CD4-positive, alpha-beta T cell (primary cell): ENCODE data around the gene PTPRN2. TPM values are rescaled to one million over a fixed set of nuclear protein-coding genes. Genes with fewer than 3 reads are reported as not detected.

Experiments used
- ATAC-seq: fragments of 200-7000 bp; cut with Tn5 transposase; one replicate; pipeline ENCODE4 v1.10.0; 2022; ENCODE audit warnings: mild to moderate bottlenecking; ENCODE audit not compliant: poor library complexity
- CTCF ChIA-PET: fragments of 350-600 bp; sonication (Branson Sonifier 250); formaldehyde crosslinking; loops from one replicate; lab custom pipeline; 2021; ENCODE audit warnings: antibody characterized with exemption, inconsistent platforms; lab: Charles Lee
- POLR2A ChIA-PET: fragments of 350-600 bp; sonication (Branson Sonifier 250); formaldehyde crosslinking; loops from one replicate; lab custom pipeline; 2021; ENCODE audit warnings: antibody characterized with exemption, inconsistent platforms; lab: Charles Lee
- DNase-seq, 14 experiments: peaks; one replicate each; pipeline ENCODE4 v3.0.0-alpha.2; 2013 to 2020; ENCODE audit warnings: mixed read lengths in 2 of 14
- H3K27ac ChIP-seq, 2 donors: one replicate each; pipeline versions ENCODE4 v1.5.1 to v1.7.0; 2013; ENCODE audit warnings: low read length in 2 of 2, low read depth in 1 of 2, mild to moderate bottlenecking in 1 of 2
- H3K27me3 ChIP-seq, 2 experiments: 1 replicate in 1 of 2; 2 replicates in 1 of 2; pipeline versions ENCODE4 v1.6.1 to v1.7.0; 2013; ENCODE audit warnings: low read length in 2 of 2, control low read depth in 1 of 2, mild to moderate bottlenecking in 1 of 2, moderate library complexity in 1 of 2; ENCODE audit not compliant: insufficient read depth in 2 of 2, control insufficient read depth in 1 of 2
- H3K36me3 ChIP-seq: one replicate; pipeline ENCODE4 v1.6.1; 2013; ENCODE audit warnings: low read length, control low read depth; ENCODE audit not compliant: insufficient read depth
- H3K4me1 ChIP-seq: one replicate; pipeline ENCODE4 v1.6.1; 2013; ENCODE audit warnings: low read length, control low read depth; ENCODE audit not compliant: insufficient read depth
- H3K4me3 ChIP-seq: one replicate; pipeline ENCODE4 v1.5.1; 2013; ENCODE audit warnings: mild to moderate bottlenecking, low read length, moderate library complexity
- H3K9me3 ChIP-seq, 2 experiments: 1 replicate in 1 of 2; 2 replicates in 1 of 2; pipeline versions ENCODE4 v1.6.1 to v1.7.0; 2013; ENCODE audit warnings: low read length in 2 of 2, mild to moderate bottlenecking in 2 of 2, control low read depth in 1 of 2, moderate library complexity in 1 of 2; ENCODE audit not compliant: control insufficient read depth in 1 of 2, insufficient read depth in 1 of 2
- H3K27ac Mint-ChIP-seq: one replicate; pipeline ENCODE4 v1.8.0; 2020; ENCODE audit warnings: mixed read lengths
- H3K27me3 Mint-ChIP-seq: one replicate; pipeline ENCODE4 v1.8.0; 2021; ENCODE audit warnings: mixed read lengths
- H3K36me3 Mint-ChIP-seq: one replicate; pipeline ENCODE4 v1.8.0; 2021; ENCODE audit warnings: low read depth, mixed read lengths
- H3K4me1 Mint-ChIP-seq: one replicate; pipeline ENCODE4 v1.8.0; 2021; ENCODE audit warnings: low read depth, mixed read lengths
- H3K4me3 Mint-ChIP-seq: one replicate; pipeline ENCODE4 v1.8.0; 2020; ENCODE audit warnings: mild to moderate bottlenecking, mixed read lengths
- H3K9me3 Mint-ChIP-seq: one replicate; pipeline ENCODE4 v1.8.0; 2020; ENCODE audit warnings: mixed read lengths
- CTCF ChIP-seq: fragments of 200-600 bp; IDR thresholded peaks from one replicate; pipeline ENCODE4 v1.8.0; 2022; ENCODE audit warnings: antibody characterized with exemption, mild to moderate bottlenecking
- intact Hi-C, 2 experiments: fragments of 100-400 bp; cut with DNase I in 1 of 2; cut with micrococcal nuclease in 1 of 2; formaldehyde crosslinking; loops; one replicate each; pipeline versions ENCODE4 v1.15.1 to v1.9.0; 2023 to 2025; cut with DNase I, micrococcal nuclease
- total RNA-seq, 174 experiments: library from RNA in 2 of 174; stranded (reverse) in 2 of 174; gene quantifications; one replicate each; pipeline ENCODE4 v1.2.3 and lab custom pipeline; 2021 to 2026

Gene PTPRN2
- total RNA-seq, 2 experiments from 2014 or later = 0.34 to 0.44 TPM

DNA sequence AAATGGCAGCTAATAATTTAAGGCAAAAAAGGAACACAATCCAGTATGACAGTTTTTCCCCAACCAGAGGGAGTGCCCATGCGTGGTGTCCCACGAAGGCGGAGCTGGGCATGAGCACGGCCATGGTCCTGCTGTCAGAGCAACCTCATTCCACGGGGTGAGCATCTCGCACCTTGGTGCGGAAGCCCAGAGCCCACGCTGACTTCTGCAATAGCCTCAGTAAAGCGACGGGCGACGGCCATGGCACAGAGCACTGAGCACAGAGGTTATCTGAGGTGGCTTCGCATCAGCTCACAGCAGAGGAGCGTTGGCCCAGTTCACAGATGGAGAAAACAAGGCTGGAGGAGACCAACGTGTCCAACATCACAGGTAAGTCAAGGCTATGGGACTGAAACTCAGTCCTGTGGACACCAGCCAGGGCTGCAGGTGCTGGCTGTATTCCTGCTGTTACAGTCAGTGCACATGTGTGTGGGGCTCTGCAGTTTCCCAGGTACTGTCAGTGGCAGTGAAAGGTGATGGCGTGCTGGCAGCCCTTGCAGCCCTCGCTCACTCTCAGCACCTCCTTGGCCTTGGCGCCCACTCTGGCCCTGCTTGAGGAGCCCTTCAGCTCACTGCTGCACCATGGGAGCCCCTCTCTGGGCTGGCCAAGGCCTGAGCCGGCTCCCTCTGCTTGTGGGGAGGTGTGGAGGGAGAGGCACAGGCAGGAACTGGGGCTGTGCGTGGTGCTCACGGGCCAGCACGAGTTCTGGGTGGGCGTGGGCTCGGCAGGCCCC lies 525.6 kb downstream of the PTPRN2 start:
- ChIA-PET CTCF (no interaction called here), POLR2A (no interaction called here)
- H3K4me3 ChIP-seq = no peak overlapping the region
- Mint-ChIP-seq H3K27me3 (peaks cover 3% of the 10 kb centered on the region), H3K4me1 (no peaks in the 10 kb centered on the region), H3K36me3 (no peaks in the 10 kb centered on the region), H3K27ac (no peak overlapping the region), H3K4me3 (no peak overlapping the region), H3K9me3 (no peaks in the 10 kb centered on the region)
- no peak for ATAC-seq
- intact Hi-C loops = no loop called here
- no peaks in the 10 kb centered on the region for H3K36me3 ChIP-seq
- no peak for DNase-seq
- peaks cover 0 to 50% of the 10 kb centered on the region in 2 experiments for H3K9me3 ChIP-seq
- TF ChIP-seq CTCF = no peak
- H3K27ac ChIP-seq = no peak overlapping the region
- no peaks in the 10 kb centered on the region for H3K4me1 ChIP-seq
- H3K27me3 ChIP-seq = no peaks in the 10 kb centered on the region

GRCh38 chr7:158061026-158061630 lies 526.5 kb downstream of the PTPRN2 start:
- ATAC-seq (no peak), DNase-seq (peak in 1 of 14 experiments; percentile 25)
- no peaks in the 10 kb centered on the region for H3K4me1 Mint-ChIP-seq
- H3K9me3 ChIP-seq = peaks cover 0 to 57% of the 10 kb centered on the region in 2 experiments
- H3K27me3 Mint-ChIP-seq = peaks cover 1% of the 10 kb centered on the region
- H3K36me3 Mint-ChIP-seq = no peaks in the 10 kb centered on the region
- no peak overlapping the region for H3K27ac ChIP-seq
- CTCF ChIA-PET = no interaction called here
- no peaks in the 10 kb centered on the region for H3K9me3 Mint-ChIP-seq
- H3K27me3 ChIP-seq = no peaks in the 10 kb centered on the region
- H3K4me1 ChIP-seq = no peaks in the 10 kb centered on the region
- no peak overlapping the region for H3K4me3 Mint-ChIP-seq
- no peak for TF ChIP-seq CTCF
- H3K27ac Mint-ChIP-seq = no peak overlapping the region
- no peak overlapping the region for H3K4me3 ChIP-seq
- intact Hi-C loops = no loop called here
- POLR2A ChIA-PET = no interaction called here
- H3K36me3 ChIP-seq = no peaks in the 10 kb centered on the region

GRCh38 chr7:158060216-158060615 lies 527.4 kb downstream of the PTPRN2 start:
- Histone ChIP-seq H3K27ac (no peak overlapping the region), H3K4me3 (no peak overlapping the region), H3K36me3 (no peaks in the 10 kb centered on the region), H3K4me1 (no peaks in the 10 kb centered on the region), H3K9me3 (peaks cover 0 to 62% of the 10 kb centered on the region in 2 experiments), H3K27me3 (no peaks in the 10 kb centered on the region)
- ChIA-PET POLR2A (no interaction called here), CTCF (no interaction called here)
- Mint-ChIP-seq H3K27ac (no peak overlapping the region), H3K9me3 (no peaks in the 10 kb centered on the region), H3K4me1 (no peaks in the 10 kb centered on the region), H3K36me3 (no peaks in the 10 kb centered on the region), H3K27me3 (no peaks in the 10 kb centered on the region), H3K4me3 (no peak overlapping the region)
- TF ChIP-seq CTCF = no peak
- peak in 1 of 14 experiments; percentile 22 for DNase-seq
- no peak for ATAC-seq
- intact Hi-C loops = no loop called here
